Ecto neural progenitor cell (in vitro differentiated cells): ENCODE data around the gene UFD1.

Experiments
- DNase-seq: peaks from one replicate; pipeline ENCODE4 v3.0.0-alpha.2; 2018; ENCODE audit warnings: low spot score

Gene UFD1

DNA sequence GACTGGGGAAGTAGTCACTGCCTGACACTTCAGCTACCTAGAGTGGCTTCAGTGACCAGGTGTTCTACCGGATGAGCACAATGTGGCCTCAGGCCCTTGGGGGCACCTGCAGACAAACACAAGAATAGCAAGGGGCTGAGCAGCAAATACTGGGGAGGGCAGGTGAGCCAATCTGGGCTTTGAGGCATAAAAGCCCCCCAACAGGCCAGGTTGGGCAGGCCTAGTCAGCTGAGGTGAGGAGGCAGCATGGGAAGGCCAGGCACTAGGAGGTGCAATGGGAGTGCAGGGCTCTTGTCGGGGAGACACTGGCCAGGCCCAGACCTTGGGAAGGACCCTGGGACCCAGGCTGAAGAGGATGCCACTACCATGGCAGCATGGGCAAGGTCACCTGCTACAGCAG is 9.0 kb downstream of the UFD1 start:
- no peak for DNase-seq

- DNase-seq, result no peak
Measured at GRCh38 chr22:19469421-19469820, 9.6 kb downstream of the UFD1 start.

GRCh38 chr22:19467912-19468311 is 11.1 kb downstream of the UFD1 start:
- DNase-seq, result no peak

DNA sequence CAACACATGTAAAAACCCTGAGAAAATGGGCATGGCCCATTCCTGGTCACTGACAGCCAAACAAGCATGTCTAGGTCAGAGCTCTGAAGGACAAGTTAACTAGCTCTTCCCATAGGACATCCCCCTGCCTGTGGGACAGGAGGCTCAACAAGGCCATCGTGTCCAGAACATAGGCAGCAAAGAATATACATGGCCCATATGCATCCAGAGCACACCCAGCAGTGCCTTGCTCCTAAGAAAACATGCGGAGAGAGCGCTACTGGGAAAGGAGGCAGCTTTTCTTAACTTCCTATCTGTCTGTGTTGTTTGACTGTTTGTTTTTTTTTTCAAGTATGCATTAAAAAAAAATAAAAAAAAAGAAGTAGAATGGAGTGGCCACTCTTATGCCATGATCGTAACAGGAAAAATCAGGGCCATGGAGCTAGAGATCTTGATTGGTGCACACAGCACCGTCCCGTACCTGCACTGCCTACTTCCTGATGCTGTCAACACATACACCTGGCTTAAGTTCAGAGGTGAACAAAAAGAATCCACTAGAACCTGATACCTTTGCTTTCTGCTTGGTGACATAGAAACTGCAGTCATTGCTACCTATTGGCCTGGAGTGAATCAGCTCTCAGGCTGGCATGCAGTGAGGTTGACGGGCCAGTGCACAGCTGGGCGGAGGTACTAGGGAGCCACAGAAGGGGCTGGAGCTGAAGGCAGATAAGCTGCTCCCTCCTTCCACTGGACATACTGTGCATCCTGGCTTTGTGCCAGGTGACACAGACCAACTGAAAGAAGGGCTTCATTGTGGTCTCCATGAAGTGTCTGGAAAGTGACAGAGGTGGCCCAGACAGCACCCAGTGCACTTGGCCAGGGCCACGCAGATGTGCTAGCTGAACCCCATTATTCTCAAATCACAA is 11.9 kb downstream of the UFD1 start:
- no peak for DNase-seq

DNA sequence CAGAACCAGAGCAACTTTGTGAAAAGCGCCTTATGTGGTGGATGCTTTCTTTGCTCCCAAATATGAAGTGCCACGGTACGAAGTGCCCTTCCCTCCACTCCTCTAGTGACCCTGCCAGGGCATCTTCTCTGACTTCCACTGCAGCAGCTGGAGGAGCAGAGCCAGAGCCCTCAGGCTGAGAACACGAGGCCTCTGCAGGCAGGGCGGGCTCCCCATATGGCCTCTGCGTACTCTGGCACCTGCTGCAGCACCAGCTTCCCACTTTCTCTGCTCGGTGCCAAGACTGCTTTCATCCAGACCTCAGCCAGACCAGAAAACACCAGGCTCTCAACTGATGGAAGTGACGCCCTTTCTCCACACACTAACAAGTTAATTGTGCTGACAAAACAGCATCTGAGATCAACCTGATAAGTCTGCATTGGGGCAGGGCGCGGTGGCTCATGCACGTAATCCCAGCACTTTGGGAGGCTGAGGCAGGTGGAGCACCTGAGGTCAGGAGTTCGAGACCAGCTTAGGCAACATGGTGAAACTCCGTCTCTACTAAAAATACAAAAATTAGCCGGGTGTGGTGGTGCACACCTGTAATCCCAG is 12.8 kb downstream of the UFD1 start:
- no peak for DNase-seq

DNA sequence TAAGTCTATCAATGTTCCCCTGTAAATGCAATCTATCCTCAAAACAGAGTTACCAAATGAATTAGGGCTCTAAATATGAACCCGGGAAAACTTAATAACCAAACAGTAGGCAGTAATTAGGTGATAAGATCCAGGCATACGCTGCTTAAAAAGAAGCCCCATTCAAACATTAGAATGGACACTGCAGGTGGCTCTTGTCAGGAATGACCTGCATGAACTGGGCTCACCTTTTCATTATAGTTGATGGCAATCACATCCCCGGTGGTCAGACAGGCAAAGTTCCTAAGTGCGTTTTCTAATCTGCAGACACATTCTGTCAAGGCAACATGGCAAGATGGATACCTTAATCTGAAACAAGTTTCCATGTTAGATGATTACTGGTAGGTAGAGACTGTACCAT is 14.0 kb downstream of the UFD1 start:
- DNase-seq, result no peak

DNA sequence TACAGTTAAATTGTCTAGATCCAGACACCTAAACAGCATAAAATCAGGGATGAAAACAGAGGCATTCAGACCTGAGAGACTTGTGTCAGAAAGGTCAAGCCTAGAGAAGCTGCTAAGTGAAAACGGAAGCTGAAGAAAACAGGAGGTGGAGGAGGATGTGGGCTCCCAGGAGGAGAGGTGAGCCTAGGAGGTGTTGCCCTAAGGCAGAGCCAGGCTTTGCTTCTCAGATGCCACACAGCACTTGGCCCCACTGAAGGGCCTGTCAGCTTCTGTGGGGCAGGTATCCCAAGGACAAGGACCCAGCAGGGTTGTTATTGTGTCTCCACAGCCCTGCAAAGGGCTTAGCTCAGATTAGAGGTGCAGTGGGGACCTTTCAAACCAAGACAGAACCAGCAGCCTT is 14.4 kb downstream of the UFD1 start:
- DNase-seq, result no peak

DNA sequence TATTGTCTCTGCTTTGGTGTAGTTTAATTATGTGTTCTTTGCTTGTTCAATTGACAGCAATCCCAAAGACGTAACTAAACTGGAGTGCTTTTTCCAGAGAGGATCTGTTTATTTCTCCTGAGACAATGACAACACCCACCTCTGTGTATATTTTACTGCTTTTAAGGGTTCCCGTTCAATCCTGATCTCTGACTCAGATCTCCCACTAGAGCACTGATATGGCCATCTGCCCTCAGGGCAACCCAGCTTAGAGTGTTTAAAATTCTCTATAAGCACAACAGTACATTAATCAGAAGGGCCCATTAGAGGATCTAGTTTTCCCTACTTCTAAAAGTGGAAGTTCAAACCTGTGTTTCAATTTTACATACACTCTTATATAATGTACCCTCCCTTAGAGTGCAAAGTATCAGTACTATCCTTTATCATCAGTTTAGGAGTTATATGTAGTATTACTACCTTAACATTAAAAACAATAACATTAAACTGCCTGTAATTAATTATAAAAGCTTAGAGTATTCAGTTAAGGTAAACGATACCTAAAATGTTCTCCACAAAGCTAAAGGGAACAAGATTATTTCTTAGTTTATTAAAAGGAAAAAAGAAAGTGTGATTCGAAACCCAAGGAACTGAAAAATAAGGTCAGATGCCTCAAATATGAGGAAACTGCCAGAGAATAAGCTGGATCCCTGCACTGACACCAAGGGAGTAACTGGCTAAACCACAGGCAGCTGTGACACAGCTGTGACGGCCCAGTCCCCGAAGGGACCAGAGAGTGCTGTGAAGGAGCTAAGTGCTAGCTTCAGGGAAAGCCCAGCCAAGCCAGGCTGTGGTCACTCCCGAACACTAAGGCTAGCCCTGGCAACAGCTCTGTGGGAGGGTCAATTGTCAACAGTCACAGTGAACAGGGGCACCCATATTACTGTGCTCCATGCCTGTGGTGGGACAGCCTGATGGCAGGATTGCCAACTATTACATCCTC is 15.2 kb downstream of the UFD1 start:
- DNase-seq, result no peak

GRCh38 chr22:19463008-19463407 is 16.0 kb downstream of the UFD1 start:
- no peak for DNase-seq

GRCh38 chr22:19461506-19461905 is 17.5 kb downstream of the UFD1 start:
- DNase-seq, result no peak

DNA sequence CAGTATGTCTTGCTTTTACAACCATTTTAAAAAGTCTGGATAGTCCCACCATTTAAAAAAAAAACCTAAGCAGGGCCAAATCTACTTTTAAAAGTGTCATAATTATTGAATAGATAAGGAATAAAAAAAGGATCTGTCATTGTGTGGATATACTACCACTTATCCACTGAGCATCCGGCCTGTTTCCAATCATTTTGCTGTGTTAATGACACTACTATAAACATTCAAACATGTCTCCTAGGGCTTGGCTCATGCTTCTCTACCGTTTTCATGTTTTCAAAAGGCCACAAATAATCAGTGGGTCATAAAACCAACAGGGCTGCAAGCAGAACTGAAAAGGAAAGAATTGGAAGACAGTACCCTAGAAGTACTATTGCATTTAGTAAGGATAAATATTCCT is 19.0 kb downstream of the UFD1 start:
- DNase-seq, result no peak

- no peak for DNase-seq
Measured at GRCh38 chr22:19457828-19458428, 21.1 kb downstream of the UFD1 start.

DNA sequence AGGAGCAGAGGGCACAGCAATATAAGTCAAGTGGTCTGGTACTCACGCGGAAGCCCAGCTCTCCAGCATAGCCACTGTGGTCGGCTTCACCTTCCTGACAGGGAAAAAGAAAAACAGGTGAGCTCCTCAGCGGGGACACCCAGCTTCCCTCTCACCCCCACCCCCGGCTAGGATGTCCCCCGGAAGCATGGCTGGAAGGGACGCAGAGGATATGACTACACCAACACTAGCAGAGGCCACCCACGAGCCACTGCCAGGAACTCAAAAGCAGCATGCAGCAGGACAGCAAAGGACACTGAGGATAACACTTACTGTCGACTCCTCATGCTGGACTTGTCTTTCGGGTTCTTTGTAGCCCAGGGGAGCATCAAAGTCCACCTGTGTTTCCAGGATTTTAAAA is 22.5 kb downstream of the UFD1 start:
- DNase-seq, result no peak

GRCh38 chr22:19455585-19456370 is 23.2 kb downstream of the UFD1 start:
- no peak for DNase-seq

GRCh38 chr22:19455033-19455432 is 24.0 kb downstream of the UFD1 start:
- no peak for DNase-seq

GRCh38 chr22:19454156-19454555 is 24.8 kb downstream of the UFD1 start:
- no peak for DNase-seq

- no peak for DNase-seq
Measured at GRCh38 chr22:19453718-19454117, 25.3 kb downstream of the UFD1 start.

GRCh38 chr22:19451570-19451969 is 27.4 kb downstream of the UFD1 start:
- DNase-seq, result no peak

DNA sequence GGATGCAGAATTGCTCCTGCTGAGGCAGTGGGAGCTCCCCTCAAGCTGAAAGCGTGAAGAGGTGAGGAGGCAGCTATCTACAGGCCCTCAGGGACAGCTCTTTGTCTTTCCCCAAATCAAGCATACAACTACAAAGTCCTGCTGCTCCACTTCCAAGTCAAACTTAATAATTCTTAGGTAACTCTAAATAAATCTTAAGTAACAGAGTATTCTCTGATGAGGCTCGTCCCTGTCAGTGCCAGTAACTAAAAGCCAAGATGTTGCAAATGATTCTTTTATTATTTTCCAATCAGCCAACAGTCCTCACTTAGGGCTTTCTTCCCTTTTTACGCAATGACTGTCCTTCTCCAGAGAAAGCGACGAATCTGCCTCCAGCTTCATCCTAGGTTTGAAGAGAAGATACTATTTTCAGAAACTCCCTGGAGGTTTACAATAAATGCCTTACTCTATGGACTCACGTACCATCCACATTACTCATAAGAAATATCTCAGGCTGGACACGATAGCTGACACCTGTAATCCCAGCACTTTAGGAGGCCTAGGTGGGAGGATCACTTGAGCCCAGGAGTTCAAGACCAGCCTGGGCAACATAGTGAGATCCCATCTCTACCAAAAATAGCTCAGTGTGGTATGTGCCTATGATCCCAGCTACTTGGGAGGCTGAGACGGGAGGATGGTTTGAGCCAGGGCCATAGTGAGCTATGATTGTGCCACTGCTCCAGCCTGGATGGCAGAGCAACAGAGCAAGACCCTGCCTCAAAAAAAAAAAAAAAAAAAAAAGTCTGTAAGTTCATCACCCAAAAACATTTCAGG is 28.4 kb downstream of the UFD1 start:
- DNase-seq, result no peak

DNA sequence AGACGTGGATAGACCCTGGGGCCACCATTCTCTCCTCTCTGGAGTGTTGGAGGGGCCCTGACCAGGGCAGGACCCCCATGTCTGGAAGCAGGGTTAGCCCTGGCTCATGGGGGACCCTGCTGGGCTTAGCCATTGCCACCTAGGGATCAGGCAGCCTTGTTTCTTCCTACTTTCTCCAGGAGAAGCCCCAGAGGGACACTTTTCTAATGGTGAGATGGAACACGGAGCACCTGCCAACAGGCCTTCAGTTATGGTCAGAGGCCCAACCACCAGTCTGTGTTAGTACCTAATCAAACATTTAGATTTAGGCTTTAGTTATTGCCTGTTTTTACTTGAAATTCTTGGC is 29.6 kb downstream of the UFD1 start:
- no peak for DNase-seq
